ENCODE data around the gene PDGFA. TPM values are rescaled to one million over a fixed set of nuclear protein-coding genes. Genes with fewer than 3 reads are reported as not detected.

PDGFA gene
- total RNA-seq, 1 donor from 2014 or later = 65.6 TPM

GRCh38 chr7:479948-480499 is 39.6 kb downstream of the PDGFA start:
- TF ChIP-seq, protein P1, sequence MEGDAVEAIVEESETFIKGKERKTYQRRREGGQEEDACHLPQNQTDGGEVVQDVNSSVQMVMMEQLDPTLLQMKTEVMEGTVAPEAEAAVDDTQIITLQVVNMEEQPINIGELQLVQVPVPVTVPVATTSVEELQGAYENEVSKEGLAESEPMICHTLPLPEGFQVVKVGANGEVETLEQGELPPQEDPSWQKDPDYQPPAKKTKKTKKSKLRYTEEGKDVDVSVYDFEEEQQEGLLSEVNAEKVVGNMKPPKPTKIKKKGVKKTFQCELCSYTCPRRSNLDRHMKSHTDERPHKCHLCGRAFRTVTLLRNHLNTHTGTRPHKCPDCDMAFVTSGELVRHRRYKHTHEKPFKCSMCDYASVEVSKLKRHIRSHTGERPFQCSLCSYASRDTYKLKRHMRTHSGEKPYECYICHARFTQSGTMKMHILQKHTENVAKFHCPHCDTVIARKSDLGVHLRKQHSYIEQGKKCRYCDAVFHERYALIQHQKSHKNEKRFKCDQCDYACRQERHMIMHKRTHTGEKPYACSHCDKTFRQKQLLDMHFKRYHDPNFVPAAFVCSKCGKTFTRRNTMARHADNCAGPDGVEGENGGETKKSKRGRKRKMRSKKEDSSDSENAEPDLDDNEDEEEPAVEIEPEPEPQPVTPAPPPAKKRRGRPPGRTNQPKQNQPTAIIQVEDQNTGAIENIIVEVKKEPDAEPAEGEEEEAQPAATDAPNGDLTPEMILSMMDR (IDR thresholded peaks at IDR 0.05; ENCODE audit: insufficient read depth, low read length, poor library complexity, severe bottlenecking) = no peak
- DNase-seq (ENCODE audit: low read depth) = no peak
- Histone ChIP-seq H3K36me3 (ENCODE audit: control insufficient read depth, insufficient read depth, low read length) (no peaks in the 10 kb centered on the region), H3K27me3 (ENCODE audit: control insufficient read depth, insufficient read depth, low read length) (peaks cover 23% of the 10 kb centered on the region), H3K4me3 (ENCODE audit: low read depth, low read length) (no peak overlapping the region)

GRCh38 chr7:479115-479947 is 40.3 kb downstream of the PDGFA start:
- TF ChIP-seq, protein P1 (IDR thresholded peaks at IDR 0.05; ENCODE audit: insufficient read depth, low read length, poor library complexity, severe bottlenecking) = no peak
- H3K27me3 ChIP-seq (ENCODE audit: control insufficient read depth, insufficient read depth, low read length) = peaks cover 21% of the 10 kb centered on the region
- H3K4me3 ChIP-seq (ENCODE audit: low read depth, low read length) = no peak overlapping the region
- DNase-seq (ENCODE audit: low read depth) = no peak
- no peaks in the 10 kb centered on the region for H3K36me3 ChIP-seq (ENCODE audit: control insufficient read depth, insufficient read depth, low read length)

- no peak overlapping the region for H3K4me3 ChIP-seq (ENCODE audit: low read depth, low read length)
- TF ChIP-seq, protein P1 (IDR thresholded peaks at IDR 0.05; ENCODE audit: insufficient read depth, low read length, poor library complexity, severe bottlenecking) = no peak
- H3K36me3 ChIP-seq (ENCODE audit: control insufficient read depth, insufficient read depth, low read length) = no peaks in the 10 kb centered on the region
- no peak for DNase-seq (ENCODE audit: low read depth)
- peaks cover 21% of the 10 kb centered on the region for H3K27me3 ChIP-seq (ENCODE audit: control insufficient read depth, insufficient read depth, low read length)
Observed at GRCh38 chr7:477626-478220, 41.9 kb downstream of the PDGFA start.

DNA sequence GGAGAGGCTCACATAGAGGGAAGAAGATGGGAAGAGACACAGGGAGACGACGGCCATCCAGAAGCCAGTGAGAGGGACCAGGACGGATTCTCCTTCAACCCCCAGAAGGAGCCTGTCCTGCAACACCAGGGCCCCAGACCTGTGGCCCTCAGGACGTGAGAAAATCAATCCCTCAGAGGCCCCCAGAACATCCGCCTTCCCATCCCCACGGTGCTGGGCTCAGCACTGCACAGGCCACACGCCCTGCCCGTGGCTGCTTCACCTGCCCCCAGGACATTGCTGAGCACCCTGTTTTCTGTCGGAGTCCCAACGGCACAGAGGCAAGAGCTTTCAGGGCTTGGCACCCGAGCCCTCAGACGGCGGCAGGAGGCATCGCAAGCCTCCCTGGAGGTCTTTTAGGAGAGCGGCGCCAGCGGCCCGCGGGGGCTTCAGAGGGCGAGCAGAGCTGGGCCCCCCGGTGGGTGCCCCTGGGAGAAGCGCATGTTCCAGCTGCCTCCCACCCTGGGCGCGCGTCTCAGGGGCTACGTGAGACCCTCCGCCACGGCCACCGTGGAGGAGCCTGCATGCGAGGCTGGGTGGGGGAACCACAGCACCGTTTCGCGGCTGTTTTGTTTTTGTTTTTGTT is 42.8 kb downstream of the PDGFA start:
- DNase-seq (ENCODE audit: low read depth) = no peak
- no peaks in the 10 kb centered on the region for H3K36me3 ChIP-seq (ENCODE audit: control insufficient read depth, insufficient read depth, low read length)
- peaks cover 21% of the 10 kb centered on the region for H3K27me3 ChIP-seq (ENCODE audit: control insufficient read depth, insufficient read depth, low read length)
- TF ChIP-seq, protein P1 (IDR thresholded peaks at IDR 0.05; ENCODE audit: insufficient read depth, low read length, poor library complexity, severe bottlenecking) = no peak
- no peak overlapping the region for H3K4me3 ChIP-seq (ENCODE audit: low read depth, low read length)

GRCh38 chr7:475951-476441 is 43.6 kb downstream of the PDGFA start:
- H3K36me3 ChIP-seq (ENCODE audit: control insufficient read depth, insufficient read depth, low read length) = no peaks in the 10 kb centered on the region
- TF ChIP-seq, protein P1 (IDR thresholded peaks at IDR 0.05; ENCODE audit: insufficient read depth, low read length, poor library complexity, severe bottlenecking) = no peak
- no peak overlapping the region for H3K4me3 ChIP-seq (ENCODE audit: low read depth, low read length)
- H3K27me3 ChIP-seq (ENCODE audit: control insufficient read depth, insufficient read depth, low read length) = peaks cover 18% of the 10 kb centered on the region
- DNase-seq (ENCODE audit: low read depth) = no peak
